HG03280 (cell line): Measurements from ENCODE around the gene INPP5A.

Experiments
- ATAC-seq: cut with Tn5 transposase; IDR thresholded peaks from one replicate; pipeline ENCODE4 v1.9.1; 2021; ENCODE audit warnings: mild to moderate bottlenecking, moderate library complexity; ENCODE audit not compliant: unreplicated experiment

INPP5A gene

DNA sequence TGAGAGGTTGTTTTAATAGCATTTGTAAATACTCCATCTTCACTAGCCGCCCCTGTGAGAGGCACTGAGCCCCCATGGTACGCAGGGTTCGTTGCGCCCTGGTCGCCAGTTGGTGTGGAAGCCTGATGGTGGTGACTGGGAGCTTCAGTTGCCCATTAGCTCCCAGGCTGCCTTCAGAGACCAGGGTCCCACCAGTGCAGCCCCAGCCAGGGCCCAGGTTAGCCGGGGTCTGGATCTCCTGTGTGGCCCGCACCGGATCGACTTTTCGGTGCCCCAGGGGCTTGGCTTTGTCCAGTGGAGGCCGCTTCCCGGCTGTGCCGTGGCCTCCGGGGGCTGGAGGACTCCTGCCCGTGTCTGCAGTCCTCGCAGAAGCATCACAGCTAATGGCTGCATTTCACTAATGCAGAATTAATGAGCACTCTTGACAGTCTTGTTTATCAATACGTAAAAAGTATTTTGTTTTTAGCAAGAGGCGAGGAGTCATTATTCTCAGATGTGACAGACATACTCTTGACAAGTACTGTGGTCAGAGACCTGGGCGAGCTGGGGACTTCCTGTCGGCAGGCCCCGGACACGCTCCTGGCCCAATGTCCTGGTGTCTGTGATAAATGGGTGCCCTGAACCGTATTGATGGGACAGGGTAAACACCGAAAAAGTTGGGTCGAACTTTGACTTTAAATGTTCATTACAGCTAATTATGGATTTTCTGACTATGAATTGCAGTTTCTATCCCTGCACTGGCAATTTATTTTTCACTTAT lies 148.5 kb downstream of the INPP5A start:
- ATAC-seq, result no peak

GRCh38 chr10:132687181-132687892 lies 149.8 kb downstream of the INPP5A start:
- no peak for ATAC-seq

DNA sequence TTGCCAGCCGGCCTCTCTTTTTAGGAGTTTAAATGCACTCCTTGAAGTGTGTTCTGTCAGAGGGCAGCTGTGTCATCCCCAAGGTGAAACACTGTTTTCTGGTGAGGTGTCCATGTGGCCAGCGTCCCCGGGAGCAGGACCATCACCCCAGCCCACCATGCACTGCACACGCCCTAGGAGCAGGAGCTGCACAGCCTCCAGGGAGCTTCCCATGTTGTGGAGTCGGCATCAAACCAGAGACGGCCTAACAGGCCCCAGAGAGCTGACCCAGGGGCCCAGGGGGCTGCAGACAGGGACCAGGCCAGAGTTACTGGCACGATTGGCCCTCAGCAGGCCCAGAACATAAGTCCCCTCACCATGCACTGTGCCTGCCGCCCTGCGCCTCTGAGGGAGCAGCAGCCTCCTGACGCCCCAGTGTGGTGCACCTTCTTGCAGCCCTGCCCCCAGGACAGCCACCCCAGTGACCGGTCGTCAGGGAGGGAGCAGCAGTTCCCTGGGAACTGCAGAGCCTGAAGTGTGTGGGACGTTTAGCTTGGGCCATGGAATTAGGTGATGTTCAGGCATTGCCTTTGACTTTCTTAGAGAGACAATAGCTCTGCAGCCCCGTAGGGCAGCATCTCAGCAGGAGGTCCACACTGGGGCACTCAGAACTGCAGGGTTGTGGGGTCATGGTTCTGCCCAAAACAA lies 150.4 kb downstream of the INPP5A start:
- ATAC-seq, result no peak

DNA sequence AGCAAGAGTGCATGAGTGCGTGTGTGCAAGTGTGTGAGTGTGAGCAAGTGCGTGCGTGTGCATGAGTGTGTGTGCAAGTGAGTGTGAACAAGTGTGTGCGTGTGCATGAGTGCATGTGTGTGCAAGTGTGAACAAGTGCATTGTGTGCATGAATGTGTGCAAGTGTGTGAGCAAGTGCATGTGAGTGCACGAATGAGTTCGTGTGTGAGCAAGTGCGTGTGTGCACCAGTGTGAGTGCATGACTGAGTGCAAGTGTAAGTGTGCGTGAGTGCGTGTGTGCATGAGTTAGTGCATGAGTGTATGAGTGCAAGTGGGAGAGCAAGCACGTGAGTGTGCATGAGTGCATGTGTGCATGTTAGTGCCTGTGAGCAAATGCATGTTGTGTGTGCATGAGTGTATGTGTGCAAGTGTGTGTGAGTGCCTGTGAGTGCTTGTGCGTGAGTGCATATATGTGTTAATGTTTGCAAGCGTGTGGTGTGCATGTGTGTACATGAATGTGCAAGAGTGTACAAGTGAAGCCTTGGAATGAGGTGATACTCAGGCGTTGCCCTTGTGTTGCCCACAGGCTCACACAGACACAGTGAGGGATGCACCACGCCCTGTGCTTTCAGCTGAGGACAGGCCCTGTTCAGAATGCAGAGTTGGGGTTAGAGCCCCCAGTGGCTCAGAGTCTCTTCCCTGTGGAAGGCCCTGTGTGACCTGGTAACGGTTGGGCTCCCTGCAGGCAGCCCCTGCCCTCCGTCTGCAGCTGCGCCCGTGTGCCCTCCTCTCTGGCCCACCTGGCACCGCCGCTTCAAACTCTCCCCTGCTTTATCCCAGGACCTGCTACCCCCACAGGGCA lies 151.2 kb downstream of the INPP5A start:
- no peak for ATAC-seq

- no peak for ATAC-seq
Observed at GRCh38 chr10:132689721-132690360, 152.3 kb downstream of the INPP5A start.

DNA sequence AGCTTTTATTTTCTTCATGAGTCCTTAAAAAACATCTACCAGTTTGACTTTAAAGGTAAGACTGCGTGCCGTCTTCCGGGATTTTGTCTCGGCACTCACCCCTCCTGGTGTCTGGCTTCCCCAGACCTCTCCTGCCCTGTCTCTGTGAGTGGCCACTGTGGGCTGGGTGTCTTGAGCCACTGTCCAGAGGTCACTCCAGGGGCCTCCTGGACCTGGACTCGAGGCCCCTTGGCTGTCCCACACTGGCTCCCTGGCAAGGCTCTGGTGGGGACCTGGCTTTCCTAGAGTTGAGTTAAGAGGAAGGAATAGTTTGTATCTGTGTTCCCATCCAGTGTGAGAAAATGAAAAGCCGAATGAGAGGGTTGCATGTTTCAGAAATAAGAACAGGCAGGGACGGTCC lies 152.8 kb downstream of the INPP5A start:
- no peak for ATAC-seq

GRCh38 chr10:132690821-132691610 lies 153.4 kb downstream of the INPP5A start:
- ATAC-seq, result no peak

DNA sequence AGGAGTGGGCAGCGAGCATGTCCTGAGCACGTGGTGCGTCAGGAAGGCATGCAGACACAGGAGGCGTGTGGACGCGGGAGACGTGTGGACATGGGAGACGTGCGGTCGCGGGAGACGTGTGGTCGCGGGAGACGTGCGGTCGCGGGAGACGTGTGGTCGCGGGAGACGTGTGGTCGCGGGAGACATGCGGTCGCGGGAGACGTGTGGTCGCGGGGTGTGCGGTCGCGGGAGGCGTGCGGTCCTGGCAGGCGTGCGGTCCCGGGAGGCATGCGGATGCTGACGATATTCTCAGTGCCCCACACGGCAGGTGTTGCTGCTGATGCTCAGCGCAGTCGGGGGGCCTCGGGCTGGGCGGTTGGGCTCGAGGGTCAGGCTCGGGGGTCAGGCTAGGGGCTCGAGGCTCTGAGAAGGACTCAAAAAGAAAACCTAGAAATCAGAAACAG lies 154.1 kb downstream of the INPP5A start:
- ATAC-seq, result no peak

GRCh38 chr10:132692311-132692710 lies 154.7 kb downstream of the INPP5A start:
- no peak for ATAC-seq

DNA sequence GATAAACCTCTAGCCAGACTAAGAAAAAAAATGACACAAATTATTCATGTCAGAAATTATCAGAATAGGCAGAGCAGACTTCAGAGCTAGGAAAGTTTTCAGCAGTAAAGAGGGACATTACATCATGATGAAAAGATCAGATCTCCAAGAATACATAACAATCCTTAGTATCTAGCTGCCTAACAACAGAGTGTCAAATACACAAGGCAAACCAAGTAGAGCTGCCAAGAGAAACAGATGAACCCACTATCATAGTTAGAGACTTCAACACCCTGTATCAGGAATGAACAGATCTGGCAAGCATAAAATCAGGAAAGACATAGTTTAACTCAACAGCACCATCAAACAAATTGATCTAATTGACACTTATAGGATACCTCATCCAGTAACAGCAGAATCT lies 156.1 kb downstream of the INPP5A start:
- ATAC-seq, result no peak

GRCh38 chr10:132696204-132696603 lies 158.6 kb downstream of the INPP5A start:
- ATAC-seq, result no peak

DNA sequence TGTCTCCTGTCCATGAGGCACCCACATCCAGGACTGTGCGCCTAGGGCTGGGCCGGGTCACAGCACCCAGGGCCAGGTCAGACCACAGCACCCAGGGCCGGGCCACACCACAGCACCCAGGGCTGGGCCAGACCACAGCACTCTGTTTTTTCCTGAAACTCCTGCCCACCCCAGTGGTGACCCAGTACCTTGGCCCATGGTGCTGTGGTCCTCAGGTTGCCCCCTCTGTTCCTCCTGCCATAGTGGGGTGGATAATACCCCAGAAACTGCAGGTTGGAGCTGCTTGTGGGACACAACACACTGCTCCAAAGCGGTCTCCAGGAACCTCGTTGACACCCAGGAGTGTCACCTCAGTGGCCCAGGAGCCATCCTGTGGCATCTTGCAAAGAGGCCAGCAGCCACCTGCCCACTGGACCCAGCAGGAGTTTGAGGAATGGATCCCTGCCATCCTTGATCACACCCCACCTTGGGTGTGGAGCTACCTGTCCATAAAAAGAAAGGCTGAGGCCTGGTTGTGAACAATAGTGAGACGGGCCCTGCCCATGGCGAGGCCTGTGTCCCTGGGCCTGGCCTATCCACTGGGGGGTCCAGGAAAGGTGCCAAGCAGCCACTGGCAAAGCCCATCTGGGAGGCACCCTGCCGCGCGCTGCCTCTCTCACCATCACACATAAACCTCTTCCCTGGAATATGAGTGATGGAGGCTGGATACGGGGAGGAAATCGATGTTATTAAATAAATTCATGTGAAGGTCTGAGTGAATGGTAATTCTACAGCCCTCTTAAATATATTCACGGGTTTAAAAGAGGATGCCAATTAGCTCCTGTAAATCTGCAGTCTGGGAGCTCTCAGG lies 159.4 kb downstream of the INPP5A start:
- ATAC-seq, result no peak

DNA sequence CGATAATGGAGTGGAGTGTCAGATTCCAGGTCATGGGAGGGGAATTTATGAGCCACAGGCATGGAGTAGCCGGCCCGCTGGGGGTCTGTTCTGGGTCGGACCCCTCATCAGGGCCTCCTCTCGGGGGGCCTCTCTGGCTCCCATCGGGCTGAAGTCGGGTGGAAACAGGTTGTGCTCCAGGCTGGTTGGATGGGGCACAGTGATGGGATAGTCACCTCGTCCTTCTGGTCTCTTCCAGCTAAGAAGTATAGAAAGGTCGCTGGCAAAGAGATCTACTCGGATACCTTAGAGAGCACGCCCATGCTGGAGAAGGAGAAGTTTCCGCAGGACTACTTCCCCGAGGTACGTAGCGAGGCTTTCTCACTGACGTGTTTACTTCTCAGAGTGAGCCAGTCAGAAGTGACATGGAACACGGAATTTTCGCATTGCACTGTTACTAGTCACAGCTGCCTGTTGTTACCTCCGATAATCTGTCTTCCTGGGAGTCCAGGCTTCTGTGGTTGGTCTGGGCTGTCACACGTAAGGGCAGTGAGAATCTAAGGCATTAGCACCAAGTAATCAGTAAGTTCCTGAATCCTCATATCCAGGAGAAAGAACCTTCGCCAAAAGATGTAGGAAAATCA lies 160.1 kb downstream of the INPP5A start:
- no peak for ATAC-seq

DNA sequence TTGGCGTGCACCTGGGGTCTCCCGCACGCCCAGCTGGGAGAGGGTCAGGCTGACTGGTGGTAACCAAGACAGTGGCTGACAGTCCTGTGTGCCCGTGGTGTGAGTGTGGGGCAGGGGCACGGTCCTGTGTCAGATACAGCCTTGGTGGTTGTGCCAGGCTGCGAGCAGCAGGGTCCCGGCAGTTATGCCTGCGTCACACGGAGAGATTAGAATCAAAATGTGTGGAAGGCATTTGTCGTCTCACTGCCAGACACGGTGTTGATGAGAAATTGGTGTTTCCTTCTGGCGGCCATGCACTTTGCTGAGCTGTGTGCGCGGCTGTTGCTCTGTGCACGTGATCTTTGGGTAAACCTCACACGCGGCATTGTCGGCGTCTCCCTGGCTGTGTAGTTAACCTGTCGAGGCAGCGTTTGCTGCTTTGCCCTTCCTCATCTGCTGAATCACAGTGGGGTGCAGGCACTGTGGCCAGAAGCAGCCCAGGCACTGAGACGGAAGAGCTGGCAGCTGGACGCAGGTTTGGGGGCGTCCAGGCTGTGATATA lies 160.7 kb downstream of the INPP5A start:
- ATAC-seq, result no peak

DNA sequence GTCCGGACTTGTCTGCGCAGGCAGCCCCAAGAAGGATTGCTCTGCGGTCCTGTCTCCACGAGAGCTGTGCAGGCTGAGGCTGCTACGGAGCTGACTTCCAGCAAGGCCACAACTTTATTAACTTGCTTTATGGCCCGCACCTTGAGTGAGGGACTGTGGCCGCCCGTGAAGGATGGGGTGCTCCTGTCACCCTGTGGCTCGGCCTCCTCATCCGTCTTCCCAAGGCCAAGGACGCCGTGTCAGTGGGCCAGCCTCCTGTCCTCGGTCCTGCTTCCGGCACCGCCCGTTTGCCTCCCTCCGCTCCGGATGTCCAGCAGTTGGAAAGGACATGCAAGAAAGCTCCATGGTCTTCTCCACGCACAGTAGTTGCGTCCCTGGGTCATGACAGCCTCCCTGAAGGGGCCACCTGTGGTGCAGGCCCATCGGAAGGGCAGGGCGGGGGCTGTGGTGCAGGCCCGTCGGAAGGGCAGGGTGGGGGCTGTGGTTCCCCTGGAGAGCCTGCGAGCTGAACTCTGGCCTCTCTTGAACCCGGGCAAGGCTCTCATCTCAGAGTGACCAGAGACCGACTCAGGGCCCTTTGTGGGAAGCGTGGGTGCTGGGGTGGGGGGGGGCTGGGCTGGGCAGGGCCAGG lies 161.3 kb downstream of the INPP5A start:
- ATAC-seq, result no peak

DNA sequence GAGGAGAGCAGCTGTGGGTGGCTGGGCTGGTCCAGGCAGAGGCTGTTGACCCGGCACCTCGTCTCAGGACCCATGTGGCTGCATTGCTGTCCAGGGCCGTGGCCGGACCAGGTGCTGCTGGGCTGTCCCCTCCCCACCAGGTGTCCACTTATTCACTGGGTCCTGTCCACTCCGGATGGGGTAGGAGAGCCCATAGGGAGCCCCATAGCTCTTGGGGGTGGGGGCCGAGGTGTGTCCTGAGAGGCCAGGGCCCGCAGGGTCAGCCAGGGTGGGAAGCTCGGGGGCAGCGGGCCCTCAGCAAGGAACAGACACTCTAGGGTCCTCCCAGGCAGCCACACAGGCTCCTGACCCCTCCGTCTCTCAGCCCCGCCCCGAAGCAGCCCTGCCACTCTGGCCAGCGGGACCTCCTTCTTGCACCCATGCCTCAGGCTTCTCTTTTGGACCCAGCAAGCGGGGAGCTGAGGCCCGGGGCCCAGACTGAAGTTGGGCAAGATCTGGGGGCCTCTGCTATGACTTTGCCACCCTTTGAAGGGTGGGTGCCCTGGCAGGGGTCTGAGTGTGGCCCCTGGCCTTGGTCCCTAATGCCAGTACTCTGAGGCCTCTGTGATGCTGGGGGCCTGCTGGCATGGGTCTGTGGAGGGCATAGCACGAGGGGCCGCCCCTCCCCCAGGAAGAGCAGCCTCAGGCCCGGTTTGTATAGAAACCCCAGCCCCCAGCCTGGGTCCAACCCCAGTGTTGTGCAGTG lies 162.0 kb downstream of the INPP5A start:
- ATAC-seq, result no peak
